GM12865 (cell line): ENCODE measurements around the gene RAPGEF5.

Experiments
- DNase-seq: peaks from one replicate; pipeline ENCODE4 v3.0.0; 2010; ENCODE audit warnings: low read depth
- H3K4me3 ChIP-seq: 2 replicates; pipeline ENCODE4 v1.5.1; 2011; ENCODE audit warnings: mild to moderate bottlenecking, low read depth, low read length, control low read depth
- CTCF ChIP-seq: IDR thresholded peaks from 2 replicates; pipeline ENCODE4 v1.5.1; 2011; ENCODE audit warnings: low read length, control low read depth, low read depth, inconsistent platforms; ENCODE audit not compliant: insufficient read depth; ENCODE audit errors: missing control alignments

The RAPGEF5 gene

GRCh38 chr7:22288202-22288601 lies 68.8 kb downstream of the RAPGEF5 start:
- no peak for DNase-seq
- no peak for TF ChIP-seq CTCF
- no peak overlapping the region for H3K4me3 ChIP-seq

GRCh38 chr7:22287412-22287811 lies 69.5 kb downstream of the RAPGEF5 start:
- no peak overlapping the region for H3K4me3 ChIP-seq
- DNase-seq = no peak
- no peak for TF ChIP-seq CTCF

- no peak for DNase-seq
- no peak overlapping the region for H3K4me3 ChIP-seq
- no peak for TF ChIP-seq CTCF
Measured at GRCh38 chr7:22286436-22286835, 70.5 kb downstream of the RAPGEF5 start.

- no peak for TF ChIP-seq CTCF
Measured at GRCh38 chr7:22281481-22281880, 75.5 kb downstream of the RAPGEF5 start.

GRCh38 chr7:22280031-22280430 lies 76.9 kb downstream of the RAPGEF5 start:
- no peak for TF ChIP-seq CTCF
- DNase-seq = no peak
- no peak overlapping the region for H3K4me3 ChIP-seq

More at GRCh38 chr7:22281481-22281880, 75.5 kb downstream of the RAPGEF5 start:
- no peak for DNase-seq
- no peak overlapping the region for H3K4me3 ChIP-seq

- DNase-seq = no peak
- H3K4me3 ChIP-seq = no peak overlapping the region
- no peak for TF ChIP-seq CTCF
Measured at GRCh38 chr7:22278660-22279059, 78.3 kb downstream of the RAPGEF5 start.

- H3K4me3 ChIP-seq = no peak overlapping the region
- TF ChIP-seq CTCF = no peak
- DNase-seq = no peak
Measured at GRCh38 chr7:22277375-22277774, 79.6 kb downstream of the RAPGEF5 start.
